Stimulated activated naive CD4-positive, alpha-beta T cell (primary cell): ENCODE measurements around the gene PLIN5.

Experiments used
- DNase-seq, 6 experiments: peaks; one replicate each; lab custom pipeline; 2025; lab: John Stamatoyannopoulos, UW

The PLIN5 gene

DNA sequence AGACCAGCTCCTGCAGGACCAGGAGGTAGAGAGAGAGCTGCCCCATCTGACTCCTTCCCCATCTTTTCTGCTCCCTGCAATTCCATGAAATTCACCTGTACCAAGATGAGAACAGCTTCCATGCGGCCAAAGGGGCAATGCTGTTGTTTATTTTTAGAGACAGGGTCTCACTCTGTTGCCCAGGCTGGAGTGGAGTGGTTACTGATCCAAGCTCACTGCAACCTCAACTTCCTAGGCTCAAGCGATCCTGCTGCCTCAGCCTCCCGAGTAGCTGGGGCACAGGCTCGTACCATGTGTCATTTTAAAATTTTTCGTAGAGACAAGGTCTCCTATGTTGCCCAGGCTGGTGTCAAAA, 13.2 kb downstream of the PLIN5 start:
- no peak for DNase-seq

GRCh38 chr19:4521170-4521887, 13.7 kb downstream of the PLIN5 start:
- DNase-seq, result no peak

- no peak for DNase-seq
Measured at GRCh38 chr19:4519521-4520277, 15.3 kb downstream of the PLIN5 start.

GRCh38 chr19:4519172-4519496, 15.9 kb downstream of the PLIN5 start:
- DNase-seq, result no peak

- DNase-seq, result no peak
Measured at GRCh38 chr19:4518345-4519171, 16.5 kb downstream of the PLIN5 start, which contains the start of gene PLIN4. TSS of gene PLIN4 (minus strand) at chr19:4518486. CDS start at chr19:4518272, 214 bp downstream.

GRCh38 chr19:4517451-4518057, 17.5 kb downstream of the PLIN5 start:
- DNase-seq, result no peak

GRCh38 chr19:4516939-4517300, 18.1 kb downstream of the PLIN5 start:
- no peak for DNase-seq

DNA sequence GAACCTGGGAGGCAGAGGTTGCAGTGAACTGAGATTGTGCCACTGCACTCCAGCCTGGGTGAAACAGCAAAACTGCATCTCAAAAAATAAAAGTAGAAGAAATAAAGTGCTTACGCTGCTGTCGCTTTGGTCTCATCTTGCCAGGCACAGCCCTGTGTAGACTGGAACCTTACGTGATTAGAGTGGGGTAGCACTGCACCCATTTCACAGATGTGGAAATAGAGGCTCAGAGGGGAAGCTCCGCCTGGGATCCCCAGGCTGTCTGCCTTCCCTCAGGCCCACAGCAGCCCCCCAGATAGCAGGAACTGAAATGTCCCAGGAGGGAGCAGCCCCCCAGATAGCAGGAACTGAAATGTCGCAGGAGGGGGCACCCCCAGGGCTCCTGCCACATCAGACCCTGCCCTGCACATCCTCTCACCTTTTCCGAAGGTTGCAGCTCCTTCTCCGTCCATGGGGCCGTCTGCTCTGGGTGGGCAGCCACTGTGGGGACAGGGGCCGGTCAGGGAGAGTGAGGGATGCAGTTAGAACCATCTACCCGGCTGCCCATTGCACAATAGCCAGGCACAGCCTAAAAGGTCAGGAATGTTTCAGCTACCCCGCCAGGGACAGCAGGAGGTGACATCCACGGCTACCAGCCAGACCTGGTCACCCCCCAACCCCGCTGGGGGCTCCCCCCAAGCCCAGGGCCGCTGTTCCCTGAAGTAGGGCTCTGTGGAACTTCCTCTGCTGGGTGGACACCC, 18.7 kb downstream of the PLIN5 start:
- no peak for DNase-seq

DNA sequence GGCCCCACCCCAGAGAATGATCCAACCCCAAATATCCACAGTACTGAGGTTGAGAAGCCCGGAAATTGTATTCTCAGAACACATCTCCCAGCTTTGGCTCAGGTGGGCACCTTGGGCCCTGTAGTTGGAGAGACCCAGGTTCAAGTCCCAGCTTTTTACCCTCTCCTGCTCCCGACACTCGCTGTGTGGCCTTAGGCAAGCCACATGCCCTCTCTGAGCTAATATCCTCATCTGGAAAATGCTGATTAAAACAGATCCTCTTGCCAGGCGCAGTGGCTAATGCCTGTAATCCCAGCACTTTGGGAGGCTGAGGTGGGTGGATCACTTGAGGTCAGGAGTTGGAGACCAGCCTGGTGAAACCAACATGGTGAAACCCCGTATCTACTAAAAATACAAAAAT, 19.3 kb downstream of the PLIN5 start:
- no peak for DNase-seq

DNA sequence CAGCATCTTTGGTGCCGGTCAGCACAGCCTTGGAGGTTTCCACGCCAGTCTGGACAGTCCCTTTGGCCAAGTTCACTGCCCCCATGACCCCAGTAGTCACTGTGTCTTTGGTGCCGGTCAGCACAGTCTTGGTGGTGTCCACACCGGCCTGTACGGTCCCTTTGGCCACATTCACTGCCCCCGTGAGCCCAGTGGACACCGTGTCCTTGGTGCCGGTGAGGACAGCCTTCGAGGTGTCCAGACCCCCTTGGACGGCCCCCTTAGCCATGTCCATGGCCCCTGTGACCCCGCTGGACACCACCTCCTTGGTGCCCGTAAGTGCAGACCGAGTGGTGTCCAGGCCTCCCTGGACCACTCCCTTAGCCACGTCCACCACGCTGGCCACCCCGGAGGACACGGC, 21.8 kb downstream of the PLIN5 start:
- DNase-seq, result no peak

DNA sequence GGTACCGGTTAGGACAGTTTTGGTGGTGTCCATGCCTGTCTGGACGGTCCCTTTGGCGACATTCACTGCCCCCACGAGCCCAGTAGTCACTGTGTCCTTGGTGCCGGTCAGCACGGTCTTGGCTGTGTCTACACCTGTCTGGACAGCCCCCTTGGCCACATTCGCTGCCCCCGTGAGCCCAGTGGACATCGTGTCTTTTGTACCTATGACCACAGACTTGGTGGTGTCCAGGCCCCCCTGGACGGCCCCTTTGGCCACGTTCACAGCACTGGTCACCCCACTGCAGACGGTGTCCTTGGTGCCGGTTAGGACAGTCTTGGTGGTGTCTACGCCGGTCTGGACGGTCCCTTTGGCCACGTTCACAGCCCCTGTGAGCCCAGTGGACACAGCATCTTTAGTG, 23.0 kb downstream of the PLIN5 start:
- no peak for DNase-seq

DNA sequence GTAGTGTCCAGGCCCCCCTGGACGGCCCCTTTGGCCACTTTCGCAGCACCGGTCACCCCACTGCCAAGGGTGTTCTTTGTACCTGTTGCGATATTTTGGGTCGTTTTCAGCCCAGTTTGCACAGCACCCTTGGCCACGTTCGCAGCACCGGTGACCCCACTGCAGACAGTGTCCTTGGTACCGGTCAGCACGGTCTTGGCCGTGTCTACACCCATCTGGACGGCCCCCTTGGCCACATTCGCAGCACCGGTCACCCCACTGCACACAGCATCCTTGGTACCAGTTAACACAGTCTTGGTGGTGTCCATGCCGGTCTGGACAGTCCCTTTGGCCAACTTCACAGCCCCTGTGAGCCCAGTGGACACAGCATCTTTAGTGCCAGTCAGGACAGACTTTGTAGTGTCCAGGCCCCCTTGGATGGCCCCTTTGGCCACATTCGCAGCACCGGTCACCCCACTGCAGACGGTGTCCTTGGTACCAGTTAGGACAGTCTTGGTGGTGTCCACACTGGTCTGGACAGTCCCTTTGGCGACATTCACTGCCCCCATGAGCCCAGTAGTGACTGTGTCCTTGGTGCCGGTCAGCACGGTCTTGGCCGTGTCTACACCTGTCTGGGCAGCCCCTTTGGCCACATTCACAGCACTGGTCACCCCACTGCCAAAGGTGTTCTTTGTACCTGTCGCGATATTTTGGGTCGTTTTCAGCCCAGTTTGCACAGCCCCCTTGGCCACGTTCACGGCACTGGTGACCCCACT, 23.5 kb downstream of the PLIN5 start:
- DNase-seq, result no peak

- no peak for DNase-seq
Measured at GRCh38 chr19:4510435-4511255, 24.4 kb downstream of the PLIN5 start.

DNA sequence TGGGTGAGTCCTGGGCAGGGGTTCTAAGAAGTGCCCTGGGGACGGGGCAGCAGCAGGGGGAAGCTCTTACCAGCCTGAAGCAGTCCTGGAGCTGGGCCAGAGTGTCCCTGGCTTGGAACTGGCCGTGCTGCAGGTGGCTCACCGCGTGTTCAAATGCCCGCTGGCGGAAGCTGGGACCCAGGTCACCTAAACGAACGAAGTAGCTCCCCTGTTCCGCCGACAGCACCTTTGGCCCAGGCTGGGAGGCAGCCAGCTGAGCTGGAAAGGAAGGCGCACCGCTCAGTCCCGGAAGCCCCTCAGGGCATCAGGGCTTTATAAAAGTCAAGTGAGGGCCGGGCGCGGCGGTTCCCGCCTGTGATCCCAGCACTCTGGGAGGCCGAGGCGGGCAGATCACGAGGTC, 26.3 kb downstream of the PLIN5 start:
- no peak for DNase-seq

GRCh38 chr19:4507804-4508203, 27.2 kb downstream of the PLIN5 start:
- no peak for DNase-seq

DNA sequence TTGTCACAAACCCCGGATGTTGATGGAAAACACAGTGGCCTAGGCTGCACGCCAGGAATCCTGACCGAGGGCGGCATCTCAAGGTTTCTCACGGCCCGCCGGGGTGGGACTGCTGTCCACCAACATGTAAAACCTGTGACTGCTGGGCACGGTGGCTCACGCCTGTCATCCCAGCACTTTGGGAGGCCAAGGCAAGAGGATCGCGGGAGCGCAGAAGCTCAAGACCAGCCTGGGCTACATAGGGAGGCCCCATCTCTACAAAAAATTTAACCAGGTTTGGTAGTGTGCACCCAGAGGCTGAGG, 27.9 kb downstream of the PLIN5 start:
- DNase-seq, result no peak

- DNase-seq, result no peak
Measured at GRCh38 chr19:4506449-4507149, 28.4 kb downstream of the PLIN5 start.

- DNase-seq, result no peak
Measured at GRCh38 chr19:4505570-4506448, 29.2 kb downstream of the PLIN5 start.
